HepG2 (cell line): ENCODE data around the gene CD58. TPM values are rescaled to one million over a fixed set of nuclear protein-coding genes. Genes with fewer than 3 reads are reported as not detected.

Experiments used
- DZIP1 ChIP-seq: sonication (generic); formaldehyde crosslinking; IDR thresholded peaks from 2 replicates; pipeline ENCODE4 v1.5.0; 2020; ENCODE audit warnings: mild to moderate bottlenecking, missing genetic modification reagents
- E2F2 ChIP-seq: sonication (generic); formaldehyde crosslinking; IDR thresholded peaks from 2 replicates; pipeline ENCODE4 v1.4.0; 2020; ENCODE audit warnings: missing genetic modification reagents, borderline replicate concordance
- GLI4 ChIP-seq: sonication (generic); formaldehyde crosslinking; IDR thresholded peaks from 2 replicates; pipeline ENCODE4 v1.5.1; 2020; ENCODE audit warnings: missing genetic modification reagents, mild to moderate bottlenecking, moderate library complexity, borderline replicate concordance
- HNRNPUL1 ChIP-seq: fragments of 200-400 bp; formaldehyde crosslinking; IDR thresholded peaks from 2 replicates; pipeline ENCODE4 v1.6.1; 2017; ENCODE audit warnings: low read depth, mild to moderate bottlenecking, low read length, moderate library complexity
- JUNB ChIP-seq: sonication (generic); formaldehyde crosslinking; IDR thresholded peaks from 2 replicates; pipeline ENCODE4 v1.8.0; 2022; ENCODE audit warnings: missing genetic modification reagents, mild to moderate bottlenecking, borderline replicate concordance
- KAT2B ChIP-seq: fragments of 150-350 bp; IDR thresholded peaks from 2 replicates; pipeline ENCODE4 v1.6.1; 2014; ENCODE audit warnings: low read depth, low read length, borderline replicate concordance
- MATR3 ChIP-seq: sonication (generic); formaldehyde crosslinking; IDR thresholded peaks from 2 replicates; pipeline ENCODE4 v1.4.0; 2020; ENCODE audit warnings: missing genetic modification reagents
- MED8 ChIP-seq: sonication (generic); formaldehyde crosslinking; IDR thresholded peaks from 2 replicates; pipeline ENCODE4 v1.8.1; 2023; ENCODE audit warnings: mild to moderate bottlenecking, missing genetic modification reagents; ENCODE audit not compliant: insufficient replicate concordance
- NCOR1 ChIP-seq: fragments of 200-600 bp; sonication (generic); IDR thresholded peaks from 2 replicates; pipeline ENCODE4 v1.7.0; 2017; ENCODE audit warnings: antibody characterized with exemption, low read length, borderline replicate concordance
- PCBP2 ChIP-seq: fragments of 200-400 bp; formaldehyde crosslinking; optimal IDR thresholded peaks from 2 replicates; pipeline ENCODE3; 2018; ENCODE audit warnings: low read length, low read depth; ENCODE audit not compliant: poor library complexity, severe bottlenecking
- POLR2AphosphoS2 ChIP-seq: IDR thresholded peaks from 2 replicates; pipeline ENCODE4 v1.6.1; 2011; ENCODE audit warnings: low read depth, low read length, improper control_type of control experiment
- PREB ChIP-seq: sonication (generic); formaldehyde crosslinking; IDR thresholded peaks from 2 replicates; pipeline ENCODE4 v1.4.0; 2020; ENCODE audit warnings: missing genetic modification reagents
- RARA ChIP-seq: IDR thresholded peaks from 2 replicates; pipeline ENCODE4 v1.6.1; 2016; ENCODE audit warnings: missing genetic modification reagents, missing compliant biosample characterization
- SIX1 ChIP-seq: sonication (generic); formaldehyde crosslinking; IDR thresholded peaks from 2 replicates; pipeline ENCODE4 v1.4.0; 2020; ENCODE audit warnings: missing genetic modification reagents, borderline replicate concordance
- SP2 ChIP-seq: sonication (generic); formaldehyde crosslinking; IDR thresholded peaks from 2 replicates; pipeline ENCODE4 v1.5.1; 2020; ENCODE audit warnings: mild to moderate bottlenecking, missing genetic modification reagents
- THAP7 ChIP-seq: sonication (generic); formaldehyde crosslinking; IDR thresholded peaks from 2 replicates; pipeline ENCODE4 v1.8.1; 2023; ENCODE audit warnings: mild to moderate bottlenecking, missing genetic modification reagents
- ZNF10 ChIP-seq: sonication (generic); formaldehyde crosslinking; IDR thresholded peaks from 2 replicates; pipeline ENCODE4 v1.4.0; 2020; ENCODE audit warnings: mild to moderate bottlenecking, low read depth, missing genetic modification reagents, borderline replicate concordance
- ZNF12 ChIP-seq: sonication (generic); formaldehyde crosslinking; IDR thresholded peaks from 2 replicates; pipeline ENCODE4 v1.5.0; 2020; ENCODE audit warnings: missing genetic modification reagents
- ZNF121 ChIP-seq: sonication (generic); formaldehyde crosslinking; IDR thresholded peaks from 2 replicates; pipeline ENCODE4 v1.5.0; 2020; ENCODE audit warnings: mild to moderate bottlenecking, missing genetic modification reagents
- ZNF180 ChIP-seq: sonication (generic); formaldehyde crosslinking; IDR thresholded peaks from 2 replicates; pipeline ENCODE4 v1.4.0; 2020; ENCODE audit warnings: low read depth, missing genetic modification reagents, borderline replicate concordance
- ZNF224 ChIP-seq: sonication (generic); formaldehyde crosslinking; IDR thresholded peaks from 2 replicates; pipeline ENCODE4 v1.5.0; 2020; ENCODE audit warnings: mild to moderate bottlenecking, missing genetic modification reagents
- ZNF30 ChIP-seq: sonication (generic); formaldehyde crosslinking; IDR thresholded peaks from 2 replicates; pipeline ENCODE4 v1.5.0; 2020; ENCODE audit warnings: mild to moderate bottlenecking, missing genetic modification reagents
- ZNF672 ChIP-seq: sonication (generic); formaldehyde crosslinking; IDR thresholded peaks from 2 replicates; pipeline ENCODE4 v1.8.1; 2022; ENCODE audit warnings: missing genetic modification reagents
- ZNF83 ChIP-seq: sonication (generic); formaldehyde crosslinking; IDR thresholded peaks from 2 replicates; pipeline ENCODE4 v1.4.0; 2020; ENCODE audit warnings: missing genetic modification reagents, mild to moderate bottlenecking, borderline replicate concordance
- polyA plus RNA-seq, 8 experiments: library from polyadenylated mRNA; depleted of rRNA in 3 of 8; stranded (reverse) in 7 of 8; unstranded in 1 of 8; fragments of >200 nt; fragmentation: Illumina TruSeq in 4 of 8; extraction: Trizol in 4 of 8; gene quantifications; 2 replicates each; pipeline versions ENCODE4 v1.2.1 to v1.2.3, GENCODE V29; 2011 to 2016; ENCODE audit warnings: low read depth in 4 of 8, missing spikeins in 1 of 8, mixed read lengths in 1 of 8; ENCODE audit not compliant: insufficient read depth in 1 of 8
- total RNA-seq, 5 experiments: library from RNA; depleted of rRNA; stranded (reverse); fragments of >200 nt; fragmentation: Illumina TruSeq; extraction: Trizol; gene quantifications; 2 replicates each; pipeline ENCODE4 v1.2.3, GENCODE V29; 2016; ENCODE audit warnings: low read depth in 1 of 5

CD58 gene
- total and polyA plus RNA-seq, 2 of the 13 experiments (the other 11 are each of a cell fraction or from before 2014, with no cell fraction given) = 9.4 to 13.5 TPM

- no peak for TF ChIP-seq ZNF224 (CRISPR knock-in tag)
- 0 out of 2 replicates have a peak, but pooled peaks have one; percentile 14 for TF ChIP-seq SIX1 (CRISPR knock-in tag)
- no peak for TF ChIP-seq THAP7 (CRISPR knock-in tag)
- TF ChIP-seq ZNF10 (CRISPR knock-in tag) = no peak
- TF ChIP-seq GLI4 (CRISPR knock-in tag) = no peak
- TF ChIP-seq KAT2B = no peak
- no peak for TF ChIP-seq MATR3
- TF ChIP-seq RARA = peak; percentile 83
- no peak for TF ChIP-seq ZNF672
- TF ChIP-seq PCBP2 = no peak
- TF ChIP-seq HNRNPUL1 = no peak
- no peak for TF ChIP-seq ZNF30
- no peak; the same call in 1 of the 2 replicates for TF ChIP-seq JUNB
- TF ChIP-seq ZNF121 (CRISPR knock-in tag) = 0 out of 2 replicates have a peak, but pooled peaks have one; percentile 21
- TF ChIP-seq SP2 (CRISPR knock-in tag) = no peak
- TF ChIP-seq PREB (CRISPR knock-in tag) = no peak
- no peak for TF ChIP-seq ZNF12 (CRISPR knock-in tag)
- TF ChIP-seq ZNF83 = no peak
- no peak for TF ChIP-seq MED8 (CRISPR knock-in tag)
- TF ChIP-seq E2F2 = no peak
- TF ChIP-seq NCOR1 = peak; percentile 45; the same call in 1 of the 2 replicates
- TF ChIP-seq POLR2AphosphoS2 = no peak
- no peak for TF ChIP-seq DZIP1 (CRISPR knock-in tag)
- no peak for TF ChIP-seq ZNF180 (CRISPR knock-in tag)
Measured at GRCh38 chr1:116489231-116489697, 81.6 kb downstream of the CD58 start (continued).
